Right lobe of liver (tissue), 4 donors: ENCODE data around the gene PKD2.

Experiments
- POLR2A ChIP-seq: fragments of 450-650 bp; IDR thresholded peaks from one replicate; pipeline ENCODE4 v1.6.1; 2017; ENCODE audit warnings: antibody characterized with exemption, mild to moderate bottlenecking
- TF ChIP-seq, protein P1 (sequence below), 4 donors: fragments of 200-600 bp in 3 of 4; fragments of 450-650 bp in 1 of 4; IDR thresholded peaks; one replicate each; pipeline versions ENCODE4 v1.5.1 to v1.8.0; 2016 to 2022; ENCODE audit warnings: antibody characterized with exemption in 4 of 4, mild to moderate bottlenecking in 2 of 4
- donor health status: DM: no; HTN: no; CAD: no.
- donor health status: DM: no; HTN: no; CAD: no.
- donor health status: DM: no; HTN: yes; CAD: no.

DNA sequence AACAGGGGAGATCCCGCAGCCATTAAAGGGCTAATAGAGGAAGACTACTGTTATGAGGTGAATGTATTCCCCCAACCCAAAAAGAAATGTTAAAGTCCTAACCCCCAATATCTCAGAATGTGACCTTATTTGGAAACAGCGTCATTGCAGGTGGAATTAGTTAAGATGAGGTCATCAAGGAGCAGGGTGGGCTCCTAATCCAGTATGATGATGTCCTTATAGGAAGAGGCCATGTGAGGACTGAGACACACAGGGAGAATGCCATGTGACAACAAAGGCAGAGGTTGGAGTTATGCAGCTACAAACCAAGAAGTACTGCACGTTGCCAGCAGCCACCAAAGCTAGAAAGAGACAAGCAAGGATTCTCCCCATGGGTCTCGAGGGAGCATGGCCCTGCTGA lies 17.7 kb upstream of the PKD2 start:
- TF ChIP-seq, protein P1, sequence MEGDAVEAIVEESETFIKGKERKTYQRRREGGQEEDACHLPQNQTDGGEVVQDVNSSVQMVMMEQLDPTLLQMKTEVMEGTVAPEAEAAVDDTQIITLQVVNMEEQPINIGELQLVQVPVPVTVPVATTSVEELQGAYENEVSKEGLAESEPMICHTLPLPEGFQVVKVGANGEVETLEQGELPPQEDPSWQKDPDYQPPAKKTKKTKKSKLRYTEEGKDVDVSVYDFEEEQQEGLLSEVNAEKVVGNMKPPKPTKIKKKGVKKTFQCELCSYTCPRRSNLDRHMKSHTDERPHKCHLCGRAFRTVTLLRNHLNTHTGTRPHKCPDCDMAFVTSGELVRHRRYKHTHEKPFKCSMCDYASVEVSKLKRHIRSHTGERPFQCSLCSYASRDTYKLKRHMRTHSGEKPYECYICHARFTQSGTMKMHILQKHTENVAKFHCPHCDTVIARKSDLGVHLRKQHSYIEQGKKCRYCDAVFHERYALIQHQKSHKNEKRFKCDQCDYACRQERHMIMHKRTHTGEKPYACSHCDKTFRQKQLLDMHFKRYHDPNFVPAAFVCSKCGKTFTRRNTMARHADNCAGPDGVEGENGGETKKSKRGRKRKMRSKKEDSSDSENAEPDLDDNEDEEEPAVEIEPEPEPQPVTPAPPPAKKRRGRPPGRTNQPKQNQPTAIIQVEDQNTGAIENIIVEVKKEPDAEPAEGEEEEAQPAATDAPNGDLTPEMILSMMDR (IDR thresholded peaks at IDR 0.05): no peak
- no peak for TF ChIP-seq POLR2A
